Left lung (tissue), 10 donors: ENCODE data around the gene PIM3. TPM values are rescaled to one million over a fixed set of nuclear protein-coding genes. Genes with fewer than 3 reads are reported as not detected.

Experiments
- ATAC-seq: fragments of 200-7000 bp; cut with Tn5 transposase; one replicate; pipeline ENCODE4 v1.9.1; 2020; ENCODE audit warnings: moderate library complexity
- DNase-seq, 4 donors: peaks; one replicate each; pipeline ENCODE4 v3.0.0-alpha.2; 2013 to 2020
- H3K27ac ChIP-seq, 2 donors: fragments of 200-600 bp; sonication (generic) in 1 of 2; one replicate each; pipeline versions ENCODE4 v1.5.0 to v1.8.0; 2020 to 2021
- H3K27me3 ChIP-seq, 2 donors: fragments of 200-600 bp; sonication (generic) in 1 of 2; one replicate each; pipeline versions ENCODE4 v1.5.0 to v1.8.0; 2020 to 2021
- H3K36me3 ChIP-seq, 2 donors: fragments of 200-600 bp; sonication (generic) in 1 of 2; one replicate each; pipeline versions ENCODE4 v1.5.0 to v1.8.0; 2020 to 2021
- H3K4me1 ChIP-seq, 2 donors: fragments of 200-600 bp; one replicate each; pipeline ENCODE4 v1.8.0; 2021
- H3K4me3 ChIP-seq, 2 donors: fragments of 200-600 bp; sonication (generic) in 1 of 2; one replicate each; pipeline versions ENCODE4 v1.5.0 to v1.8.0; 2020 to 2021; ENCODE audit warnings: mild to moderate bottlenecking in 1 of 2
- H3K9me3 ChIP-seq, 2 donors: fragments of 200-600 bp; sonication (generic) in 1 of 2; one replicate each; pipeline versions ENCODE4 v1.5.0 to v1.8.0; 2020 to 2021
- intact Hi-C, 2 donors: fragments of 100-400 bp; cut with DNase I; formaldehyde crosslinking; loops; one replicate each; pipeline versions ENCODE4 v1.11.2 to v1.14.2; 2022
- polyA plus RNA-seq, 6 donors: library from polyadenylated mRNA; unstranded; fragments of 120-200 nt; gene quantifications; one replicate each; pipeline ENCODE4 v1.2.1, GENCODE V29; 2013; ENCODE audit not compliant: insufficient read length in 6 of 6
- total RNA-seq, 2 donors: library from RNA; stranded (reverse); fragmentation: NEBNext Ultra II Directional; extraction: Animal tissue kit (Norgen Biotek cat#: 25700); gene quantifications; one replicate each; pipeline ENCODE4 v1.2.1, GENCODE V29; 2021
- TF ChIP-seq, protein P1 (sequence below), 2 donors: fragments of 200-600 bp; sonication (generic) in 1 of 2; IDR thresholded peaks; one replicate each; pipeline versions ENCODE4 v1.5.0 to v1.8.0; 2021; ENCODE audit warnings: antibody characterized with exemption in 2 of 2
- donor health status: DM: no; HTN: yes; CAD: no.
- donor health status: DM: no; HTN: no; CAD: no.

The PIM3 gene
- total and polyA plus RNA-seq, 8 donors: 21.3 to 129 (median 32.1) TPM

DNA sequence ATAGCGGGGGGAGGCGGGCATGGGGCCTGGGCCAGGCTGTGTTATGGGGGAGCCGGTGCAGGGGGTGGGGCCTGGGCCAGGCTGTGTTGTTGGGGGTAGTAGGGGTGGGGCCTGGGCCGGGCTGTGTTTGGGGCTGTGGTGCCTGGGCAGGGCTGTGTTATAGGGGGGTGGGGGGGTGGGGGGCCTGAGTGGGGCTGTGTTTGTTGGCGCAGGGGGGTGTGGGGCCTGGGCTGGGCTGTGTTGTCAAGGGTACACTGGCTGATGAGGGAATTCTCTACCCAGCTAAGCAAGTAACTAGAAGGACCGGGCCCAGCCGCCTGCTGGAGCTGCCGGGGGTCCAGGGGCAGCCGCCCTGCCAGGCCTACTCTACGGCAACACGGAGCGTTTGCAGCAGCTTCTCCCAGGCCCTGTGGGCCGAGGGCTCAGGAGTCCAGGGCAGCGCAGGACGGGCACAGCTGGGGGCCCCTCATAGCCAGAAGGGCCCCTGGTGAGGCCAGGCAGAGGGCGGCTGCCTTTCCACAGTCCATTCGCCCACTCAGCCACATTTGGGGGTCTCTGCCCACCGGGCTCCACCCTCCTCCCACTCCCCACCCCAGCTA is 10.1 kb upstream of the PIM3 start:
- peak overlapping the region; percentile 77 to 81 for H3K27ac ChIP-seq
- TF ChIP-seq, protein P1, sequence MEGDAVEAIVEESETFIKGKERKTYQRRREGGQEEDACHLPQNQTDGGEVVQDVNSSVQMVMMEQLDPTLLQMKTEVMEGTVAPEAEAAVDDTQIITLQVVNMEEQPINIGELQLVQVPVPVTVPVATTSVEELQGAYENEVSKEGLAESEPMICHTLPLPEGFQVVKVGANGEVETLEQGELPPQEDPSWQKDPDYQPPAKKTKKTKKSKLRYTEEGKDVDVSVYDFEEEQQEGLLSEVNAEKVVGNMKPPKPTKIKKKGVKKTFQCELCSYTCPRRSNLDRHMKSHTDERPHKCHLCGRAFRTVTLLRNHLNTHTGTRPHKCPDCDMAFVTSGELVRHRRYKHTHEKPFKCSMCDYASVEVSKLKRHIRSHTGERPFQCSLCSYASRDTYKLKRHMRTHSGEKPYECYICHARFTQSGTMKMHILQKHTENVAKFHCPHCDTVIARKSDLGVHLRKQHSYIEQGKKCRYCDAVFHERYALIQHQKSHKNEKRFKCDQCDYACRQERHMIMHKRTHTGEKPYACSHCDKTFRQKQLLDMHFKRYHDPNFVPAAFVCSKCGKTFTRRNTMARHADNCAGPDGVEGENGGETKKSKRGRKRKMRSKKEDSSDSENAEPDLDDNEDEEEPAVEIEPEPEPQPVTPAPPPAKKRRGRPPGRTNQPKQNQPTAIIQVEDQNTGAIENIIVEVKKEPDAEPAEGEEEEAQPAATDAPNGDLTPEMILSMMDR (IDR thresholded peaks at IDR 0.05): no peak
- peak in 1 of 4 donors; percentile 78 for DNase-seq

DNA sequence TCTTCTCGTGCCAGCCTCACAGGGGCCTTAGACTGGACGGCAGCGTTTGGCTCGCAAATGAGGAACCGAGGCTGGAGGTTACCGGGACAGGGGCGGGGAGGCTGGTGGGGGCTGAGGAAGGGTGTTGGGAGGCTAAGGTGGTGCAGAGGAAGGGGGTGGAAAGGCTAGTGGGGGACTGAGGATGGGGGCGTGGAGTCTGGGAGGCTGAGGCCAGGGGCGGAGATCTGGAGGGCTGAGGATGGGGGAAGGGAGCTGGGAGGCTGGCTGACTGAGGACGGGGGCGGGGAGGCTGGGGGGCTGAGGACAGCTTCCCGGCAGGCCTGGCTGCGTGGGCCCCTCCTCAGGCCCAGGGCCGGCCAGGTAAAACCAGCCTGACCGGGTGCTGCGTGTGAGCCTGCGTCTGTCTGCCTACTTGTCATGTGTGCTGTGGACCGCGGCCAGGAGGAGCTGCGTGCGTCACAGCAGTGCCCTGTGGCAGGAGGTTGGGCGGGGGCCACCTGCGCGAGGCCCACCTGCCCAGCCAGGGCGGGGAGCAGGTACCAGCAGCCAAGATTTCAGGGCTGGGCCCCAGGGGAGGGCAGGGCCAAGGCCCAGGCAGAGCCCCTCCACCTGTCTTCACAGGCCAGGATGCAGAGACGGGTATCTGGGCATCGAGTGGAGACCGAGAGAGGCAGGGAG is 9.4 kb upstream of the PIM3 start:
- Histone ChIP-seq H3K27ac (peak overlapping the region; percentile 86), H3K9me3 (no peaks in the 10 kb centered on the region), H3K4me3 (no peak overlapping the region), H3K27me3 (no peaks in the 10 kb centered on the region), H3K36me3 (no peaks in the 10 kb centered on the region), H3K4me1 (peaks cover 44 to 76% of the 10 kb centered on the region in 2 donors)
- TF ChIP-seq, protein P1 (IDR thresholded peaks at IDR 0.05): no peak
- ATAC-seq (peak; percentile 45), DNase-seq (peak in 3 of 4 donors; percentile 92 to 95 (median 94))
- intact Hi-C loops: no loop called here

More for the DNA sequence above, 10.1 kb upstream of the PIM3 start:
- Histone ChIP-seq H3K4me3 (no peak overlapping the region), H3K9me3 (no peaks in the 10 kb centered on the region), H3K36me3 (no peaks in the 10 kb centered on the region), H3K4me1 (peaks cover 42 to 76% of the 10 kb centered on the region in 2 donors), H3K27me3 (no peaks in the 10 kb centered on the region)
- intact Hi-C loops: no loop called here
- ATAC-seq: peak; percentile 0

DNA sequence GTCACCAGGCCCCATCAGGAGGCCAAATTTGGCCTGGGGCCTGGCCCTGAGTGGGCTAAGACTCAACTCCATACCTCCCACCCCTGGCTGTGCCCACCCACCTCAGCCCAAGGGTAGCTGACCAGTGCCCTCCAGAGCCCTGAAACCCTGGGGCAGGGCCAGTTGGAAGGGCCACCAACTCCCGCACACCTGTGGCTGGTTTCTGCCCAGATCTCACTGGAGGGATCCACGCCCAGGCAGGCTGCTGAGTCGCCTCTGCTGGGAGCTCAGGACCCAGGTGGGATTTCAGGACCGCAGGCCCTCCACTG is 8.9 kb upstream of the PIM3 start:
- Histone ChIP-seq H3K36me3 (no peaks in the 10 kb centered on the region), H3K4me3 (no peak overlapping the region), H3K9me3 (no peaks in the 10 kb centered on the region), H3K27me3 (no peaks in the 10 kb centered on the region), H3K4me1 (peaks cover 44 to 74% of the 10 kb centered on the region in 2 donors), H3K27ac (peak overlapping the region; percentile 86)
- DNase-seq: peak in 1 of 4 donors; percentile 68
- ATAC-seq: no peak
- intact Hi-C loops: no loop called here
- TF ChIP-seq, protein P1 (IDR thresholded peaks at IDR 0.05): no peak

DNA sequence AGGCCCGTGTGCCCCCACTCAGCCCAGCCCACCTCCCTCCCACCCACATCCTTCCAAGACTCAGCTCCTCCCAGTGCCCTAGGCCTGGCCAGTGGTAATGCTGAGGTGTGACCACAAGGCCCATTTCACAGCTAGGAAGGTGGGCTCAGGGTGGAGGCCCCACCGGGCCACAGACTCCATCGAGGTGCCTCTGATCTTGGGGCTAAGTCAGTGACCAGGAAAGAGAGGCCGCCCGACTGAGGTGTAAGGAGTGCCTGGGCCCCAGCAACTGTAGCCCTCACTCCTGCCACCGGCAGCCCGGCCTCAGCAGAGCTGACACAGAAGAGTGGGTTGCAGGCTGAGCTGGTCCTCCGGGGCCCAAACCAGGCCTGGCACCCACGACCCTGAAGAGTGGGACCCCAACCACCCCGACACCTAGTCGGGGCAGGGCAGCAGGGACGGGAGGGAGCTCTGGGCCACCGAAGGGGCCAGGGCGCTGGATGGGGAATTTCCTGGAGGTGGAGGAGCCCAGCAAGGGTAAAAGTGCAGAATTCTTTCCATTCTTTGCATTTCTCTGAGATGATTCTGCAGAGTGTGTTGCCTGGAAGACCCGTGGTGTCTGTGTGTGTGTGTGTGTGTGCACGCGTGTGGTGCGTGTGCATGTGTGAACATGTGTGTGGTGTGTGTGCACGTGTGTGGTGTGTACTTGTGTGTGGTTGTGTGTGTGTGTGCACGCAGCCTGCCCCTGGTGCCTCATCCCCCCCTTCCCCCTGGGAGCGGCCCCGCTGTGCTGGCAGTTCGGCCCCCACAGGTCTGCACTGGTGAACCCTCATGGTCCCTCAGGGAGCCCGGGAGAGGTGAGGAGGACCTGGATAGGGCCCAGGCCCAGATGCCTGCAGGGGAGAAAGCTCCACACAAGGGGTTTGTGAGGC is 8.3 kb upstream of the PIM3 start:
- intact Hi-C loops: no loop called here
- Histone ChIP-seq H3K4me3 (no peak overlapping the region), H3K4me1 (peaks cover 44 to 68% of the 10 kb centered on the region in 2 donors), H3K36me3 (no peaks in the 10 kb centered on the region), H3K27me3 (no peaks in the 10 kb centered on the region), H3K9me3 (no peaks in the 10 kb centered on the region), H3K27ac (peak overlapping the region; percentile 86)
- peak; percentile 0 for ATAC-seq
- TF ChIP-seq, protein P1 (IDR thresholded peaks at IDR 0.05): no peak
- DNase-seq: peak in 1 of 4 donors; percentile 81
